HCT116 (cell line): ENCODE data around the gene CAMP.

Experiments
- CTCF ChIP-seq, 3 experiments: fragments of 200-600 bp in 1 of 3; sonication (generic) in 1 of 3; IDR thresholded peaks in 2 of 3; conservative IDR thresholded peaks in 1 of 3; 2 replicates each; pipeline ENCODE4 v1.5.1; 2012 to 2017; ENCODE audit warnings: low read depth in 2 of 3, low read length in 2 of 3, antibody characterized with exemption in 1 of 3, borderline replicate concordance in 1 of 3, control low read depth in 1 of 3, mild to moderate bottlenecking in 1 of 3, mixed read lengths in 1 of 3, mixed run types in 1 of 3, moderate library complexity in 1 of 3; ENCODE audit not compliant: insufficient read depth in 1 of 3
- ELF1 ChIP-seq: IDR thresholded peaks from 2 replicates; pipeline ENCODE4 v1.6.1; 2012; ENCODE audit warnings: low read depth, borderline replicate concordance
- EZH2 ChIP-seq: fragments of 200-600 bp; sonication (generic); IDR thresholded peaks from 2 replicates; pipeline ENCODE4 v1.6.1; 2017; ENCODE audit warnings: antibody characterized with exemption, mixed run types
- EZH2phosphoT487 ChIP-seq: fragments of 200-600 bp; IDR thresholded peaks from 2 replicates; pipeline ENCODE4 v1.6.1; 2018; ENCODE audit warnings: antibody characterized with exemption, borderline replicate concordance
- JUND ChIP-seq: IDR thresholded peaks from 2 replicates; pipeline ENCODE4 v1.6.1; 2012
- MAX ChIP-seq: IDR thresholded peaks from 2 replicates; pipeline ENCODE4 v1.6.1; 2012
- POLR2A ChIP-seq: IDR thresholded peaks from 2 replicates; pipeline ENCODE4 v1.7.0; 2011; ENCODE audit warnings: borderline replicate concordance; ENCODE audit not compliant: insufficient read depth, insufficient read length; ENCODE audit errors: extremely low read depth
- POLR2AphosphoS5 ChIP-seq: IDR thresholded peaks from 2 replicates; pipeline ENCODE4 v1.6.1; 2011; ENCODE audit warnings: mild to moderate bottlenecking, low read depth, low read length, moderate library complexity
- REST ChIP-seq: IDR thresholded peaks from 2 replicates; pipeline ENCODE4 v1.6.1; 2012; ENCODE audit warnings: low read depth
- SIN3A ChIP-seq: IDR thresholded peaks from 2 replicates; pipeline ENCODE4 v1.6.1; 2012; ENCODE audit warnings: low read depth
- YY1 ChIP-seq: IDR thresholded peaks from 2 replicates; pipeline ENCODE4 v1.6.1; 2011; ENCODE audit warnings: low read length, low read depth, moderate library complexity, mild to moderate bottlenecking; ENCODE audit not compliant: insufficient replicate concordance; ENCODE audit errors: extremely low read depth
- ZFX ChIP-seq: fragments of 450-650 bp; IDR thresholded peaks from 2 replicates; pipeline ENCODE4 v1.6.1; 2017
- ZNF274 ChIP-seq: fragments of 200-500 bp; sonication (Bioruptor generic); IDR thresholded peaks from 2 replicates; pipeline ENCODE4 v1.6.1; 2014; ENCODE audit warnings: mild to moderate bottlenecking, low read depth, low read length, inconsistent platforms

- TF ChIP-seq POLR2AphosphoS5 (no peak), POLR2A (no peak), MAX (no peak), ZNF274 (no peak), CTCF (IDR thresholded peaks at IDR 0.05 in 2 of 3, conservative IDR thresholded peaks at IDR 0.05 in 1 of 3; ENCODE audit: borderline replicate concordance in 1 of 3, insufficient read depth in 1 of 3, low read depth in 2 of 3, low read length in 2 of 3) (no peak), YY1 (no peak), ELF1 (no peak), EZH2 (no peak), JUND (no peak), EZH2phosphoT487 (no peak), SIN3A (no peak), REST (no peak), ZFX (no peak)
These were observed 26.7 kb upstream of the CAMP start for GRCh38 chr3:48196611-48197010.
